GM12878 (cell line): Measurements from ENCODE around the gene RXFP1. TPM values are rescaled to one million over a fixed set of nuclear protein-coding genes. Genes with fewer than 3 reads are reported as not detected.

Experiments
- ATAC-seq: fragments of 200-7000 bp; cut with Tn5 transposase; 3 replicates; pipeline ENCODE4 v1.9.1; 2020; ENCODE audit warnings: mild to moderate bottlenecking, moderate library complexity
- BruUV-seq: library from RNA; stranded (reverse); fragments of 400-500 nt; replicated peaks from 2 replicates; lab custom pipeline; 2021; lab: Mats Ljungman, UMichigan
- CTCF ChIA-PET: fragments of 300-600 bp; sonication (Branson Sonifier 250); formaldehyde crosslinking; extraction: SDS; loops from one replicate; lab custom pipeline; 2021; ENCODE audit warnings: inconsistent platforms; lab: Yijun Ruan, JAX
- POLR2A ChIA-PET: fragments of 350-600 bp; formaldehyde crosslinking; extraction: SDS; loops from one replicate; lab custom pipeline; 2021; ENCODE audit warnings: inconsistent platforms; lab: Charles Lee
- RAD21 ChIA-PET: fragments of 300-600 bp; sonication (Branson Sonifier 250); formaldehyde crosslinking; loops from one replicate; lab custom pipeline; 2023; ENCODE audit warnings: antibody characterized with exemption; ENCODE audit not compliant: unreplicated experiment; lab: Charles Lee
- SMC1A ChIA-PET: fragments of 300-600 bp; sonication (Branson Sonifier 250); formaldehyde crosslinking; loops from one replicate; lab custom pipeline; 2023; ENCODE audit not compliant: unreplicated experiment, uncharacterized antibody; lab: Charles Lee
- DNase-seq: peaks from one replicate; pipeline ENCODE4 v3.0.0-alpha.2; 2011; ENCODE audit warnings: low read depth, low spot score
- FAIRE-seq: peaks from 3 replicates; lab custom pipeline; 2011; peaks lifted over from hg19 to GRCh38; lab: Jason Lieb, UNC
- H2AFZ ChIP-seq: 2 replicates; pipeline ENCODE4 v1.6.0; 2011; ENCODE audit warnings: low read depth, low read length, control low read depth; ENCODE audit not compliant: control insufficient read depth
- H3K27ac ChIP-seq: 2 replicates; pipeline ENCODE4 v1.5.1; 2011; ENCODE audit warnings: control low read depth; ENCODE audit not compliant: control insufficient read depth, insufficient read depth
- H3K27me3 ChIP-seq, 2 experiments: replicated peaks in 1 of 2; 2 replicates each; pipeline versions ENCODE4 v1.6.0 to v1.6.1; 2011; ENCODE audit warnings: low read length in 1 of 2; ENCODE audit not compliant: control insufficient read depth in 2 of 2, insufficient read depth in 2 of 2
- H3K36me3 ChIP-seq, 2 experiments: 2 replicates each; pipeline ENCODE4 v1.5.1; 2011; ENCODE audit warnings: low read length in 1 of 2; ENCODE audit not compliant: control insufficient read depth in 2 of 2, insufficient read depth in 2 of 2
- H3K4me1 ChIP-seq: 2 replicates; pipeline ENCODE4 v1.6.1; 2011; ENCODE audit warnings: mild to moderate bottlenecking, low read length, moderate library complexity, mixed read lengths; ENCODE audit not compliant: control insufficient read depth, insufficient read depth
- H3K4me2 ChIP-seq: 2 replicates; pipeline ENCODE4 v1.6.0; 2011; ENCODE audit warnings: control low read depth; ENCODE audit not compliant: control insufficient read depth, insufficient read depth
- H3K4me3 ChIP-seq: fragments of 200-600 bp; sonication (generic); 2 replicates; pipeline ENCODE4 v1.5.1; 2016
- H3K79me2 ChIP-seq: 2 replicates; pipeline ENCODE4 v1.6.0; 2011; ENCODE audit warnings: low read length; ENCODE audit not compliant: control insufficient read depth, insufficient read depth
- H3K9ac ChIP-seq: 2 replicates; pipeline ENCODE4 v1.8.0; 2011; ENCODE audit warnings: low read length, control low read depth, mixed read lengths; ENCODE audit not compliant: control insufficient read depth, insufficient read depth
- H3K9me3 ChIP-seq: replicated peaks from 3 replicates; pipeline ENCODE4 v1.5.1; 2011; ENCODE audit warnings: mild to moderate bottlenecking, low read length; ENCODE audit not compliant: control insufficient read depth, insufficient read depth
- H4K20me1 ChIP-seq: 2 replicates; pipeline ENCODE4 v1.6.0; 2011; ENCODE audit not compliant: control insufficient read depth, insufficient read depth
- BCL11A ChIP-seq: IDR thresholded peaks from 2 replicates; pipeline ENCODE4 v1.6.1; 2011; ENCODE audit warnings: low read depth, low read length
- CEBPB ChIP-seq, 2 experiments: fragments of 150-350 bp in 1 of 2; IDR thresholded peaks; 2 replicates each; pipeline ENCODE4 v1.6.1; 2012 to 2014; ENCODE audit warnings: low read depth in 2 of 2, low read length in 2 of 2, borderline replicate concordance in 1 of 2, inconsistent platforms in 1 of 2
- CTCF ChIP-seq, 3 experiments: IDR thresholded peaks in 2 of 3; conservative IDR thresholded peaks in 1 of 3; 2 replicates each; pipeline ENCODE4 v1.5.1; 2011; ENCODE audit warnings: low read depth in 3 of 3, low read length in 3 of 3, mild to moderate bottlenecking in 3 of 3, control low read depth in 2 of 3, moderate library complexity in 2 of 3, inconsistent platforms in 1 of 3, mixed read lengths in 1 of 3; ENCODE audit not compliant: control insufficient read depth in 2 of 3, insufficient read depth in 1 of 3; ENCODE audit errors: extremely low read depth in 1 of 3
- FOS ChIP-seq: IDR thresholded peaks from 3 replicates; pipeline ENCODE4 v1.6.1; 2011; ENCODE audit warnings: borderline replicate concordance; ENCODE audit not compliant: insufficient read length; ENCODE audit errors: extremely low read depth
- FOXK2 ChIP-seq: fragments of 450-650 bp; IDR thresholded peaks from 2 replicates; pipeline ENCODE4 v1.6.1; 2017; ENCODE audit warnings: mild to moderate bottlenecking, moderate library complexity
- MEF2A ChIP-seq: IDR thresholded peaks from 2 replicates; pipeline ENCODE4 v1.6.1; 2011; ENCODE audit warnings: low read depth, mild to moderate bottlenecking, low read length, moderate library complexity; ENCODE audit not compliant: insufficient read depth
- MXI1 ChIP-seq: fragments of 150-350 bp; IDR thresholded peaks from 2 replicates; pipeline ENCODE4 v1.6.1; 2011; ENCODE audit warnings: low read depth, mild to moderate bottlenecking, inconsistent platforms, low read length, improper control_type of control experiment
- NFIC ChIP-seq: IDR thresholded peaks from 2 replicates; pipeline ENCODE4 v1.6.1; 2012; ENCODE audit warnings: low read depth, mild to moderate bottlenecking, inconsistent platforms, low read length, moderate library complexity
- NFYA ChIP-seq: IDR thresholded peaks from 2 replicates; pipeline ENCODE4 v1.6.1; 2011; ENCODE audit warnings: low read depth, mild to moderate bottlenecking, low read length, improper control_type of control experiment, borderline replicate concordance
- NR2F1 ChIP-seq: fragments of 450-650 bp; conservative IDR thresholded peaks from 2 replicates; pipeline ENCODE4 v1.6.1; 2017; ENCODE audit warnings: mild to moderate bottlenecking
- RUNX3 ChIP-seq: IDR thresholded peaks from 2 replicates; pipeline ENCODE4 v1.6.1; 2012; ENCODE audit warnings: low read length, inconsistent platforms
- SIN3A ChIP-seq: IDR thresholded peaks from 2 replicates; pipeline ENCODE4 v1.6.1; 2012; ENCODE audit warnings: low read depth, low read length, improper control_type of control experiment
- SKIL ChIP-seq: fragments of 450-650 bp; IDR thresholded peaks from 2 replicates; pipeline ENCODE4 v1.6.1; 2017; ENCODE audit warnings: mild to moderate bottlenecking, low read depth, inconsistent platforms; ENCODE audit not compliant: poor library complexity, severe bottlenecking
- SREBF2 ChIP-seq: IDR thresholded peaks from 2 replicates; pipeline ENCODE4 v1.6.1; 2012; ENCODE audit warnings: mild to moderate bottlenecking, low read length
- TCF3 ChIP-seq: IDR thresholded peaks from 2 replicates; pipeline ENCODE4 v1.6.1; 2012; ENCODE audit warnings: low read depth, mild to moderate bottlenecking, low read length, borderline replicate concordance; ENCODE audit not compliant: insufficient read depth
- TCF7 ChIP-seq: IDR thresholded peaks from 2 replicates; pipeline ENCODE4 v1.6.1; 2014; ENCODE audit warnings: antibody characterized with exemption, borderline replicate concordance
- YBX1 ChIP-seq: fragments of 450-650 bp; IDR thresholded peaks from 2 replicates; pipeline ENCODE4 v1.6.1; 2016; ENCODE audit warnings: antibody characterized with exemption
- ZNF217 ChIP-seq: fragments of 450-650 bp; IDR thresholded peaks from 2 replicates; pipeline ENCODE4 v1.6.1; 2017; ENCODE audit warnings: antibody characterized with exemption, mild to moderate bottlenecking
- ZNF274 ChIP-seq: IDR thresholded peaks from one replicate; pipeline ENCODE4 v1.8.0; 2011; ENCODE audit not compliant: insufficient read length, insufficient read depth
- WGBS: methylation state at CpG from one replicate; pipeline ENCODE4 v1.1.6; 2016; ENCODE audit warnings: low lambda C conversion rate; ENCODE audit not compliant: insufficient replicate concordance, insufficient coverage; ENCODE audit errors: missing lambda C conversion rate; 5-methylcytosine and 5-hydroxymethylcytosine counted together
- in situ Hi-C: fragments of 300-500 bp; cut with MboI; formaldehyde crosslinking; loops from 9 replicates; pipeline ENCODE4 v1.14.3; 2018; ENCODE audit warnings: mixed read lengths
- intact Hi-C: fragments of 100-400 bp; cut with micrococcal nuclease; formaldehyde crosslinking; loops from one replicate; pipeline ENCODE4 v1.14.2; 2022; ENCODE audit not compliant: unreplicated experiment
- polyA plus RNA-seq, 11 experiments: library from polyadenylated mRNA; depleted of rRNA in 4 of 11; unstranded in 6 of 11; stranded (reverse) in 5 of 11; fragments of >200 nt; fragmentation: Nextera tagmentation in 4 of 11; fragmentation: Illumina TruSeq in 1 of 11; extraction: Ambion mirVana in 4 of 11; extraction: Trizol in 1 of 11; gene quantifications; 1 replicate in 1 of 11; 2 replicates in 10 of 11; pipeline versions ENCODE4 v1.2.1 to v1.2.3, GENCODE V29; 2011 to 2016; ENCODE audit warnings: inconsistent platforms in 2 of 11, missing spikeins in 2 of 11, low read depth in 1 of 11
- total RNA-seq, 4 experiments: library from RNA; depleted of rRNA in 3 of 4; stranded (reverse); fragments of >200 nt in 3 of 4; fragmentation: Illumina TruSeq in 1 of 4; extraction: Trizol in 1 of 4; gene quantifications; 2 replicates each; pipeline versions ENCODE4 v1.2.1 to v1.2.3, GENCODE V29; 2013 to 2021
- TF ChIP-seq, protein P1 (sequence below): IDR thresholded peaks from 2 replicates; pipeline ENCODE4 v1.6.1; 2012; ENCODE audit warnings: low read depth, low read length, improper control_type of control experiment

The RXFP1 gene
- total and polyA plus RNA-seq, 10 of the 15 experiments (the other 5 are each of a cell fraction or from before 2014, with no cell fraction given) = 0.12 TPM; not detected in 9

GRCh38 chr4:158523990-158524535 is 2.4 kb downstream of the RXFP1 start (continued):
- TF ChIP-seq TCF3 = no peak
- TF ChIP-seq ZNF274 = no peak
- TF ChIP-seq SKIL = no peak
- TF ChIP-seq BCL11A = no peak
- TF ChIP-seq MXI1 = no peak

- intact Hi-C loops (no loop called here), in situ Hi-C loops (no loop called here)
- Histone ChIP-seq H3K27me3 (no peaks in the 10 kb centered on the region), H3K79me2 (no peaks in the 10 kb centered on the region), H3K36me3 (no peaks in the 10 kb centered on the region), H2AFZ (no peak overlapping the region), H3K4me3 (no peak overlapping the region), H3K4me2 (no peak overlapping the region), H4K20me1 (no peaks in the 10 kb centered on the region), H3K27ac (no peak overlapping the region), H3K4me1 (no peaks in the 10 kb centered on the region), H3K9me3 (no peaks in the 10 kb centered on the region), H3K9ac (no peak overlapping the region)
- POLR2A ChIA-PET = no interaction called here
- no peak for DNase-seq
- CTCF ChIA-PET = no interaction called here
- SMC1A ChIA-PET = interaction anchor here (0.6 kb wide), 1 partner anchor 267 kb away, joined by 4 read pairs; no protein-coding TSS in a partner anchor
- WGBS = 50% methylated on average over 1 of the region's 1 CpG
- FAIRE-seq = no peak
- ATAC-seq = no peak
- RAD21 ChIA-PET = interaction anchor here (0.6 kb wide), 1 partner anchor 90 kb away, joined by 3 read pairs; no protein-coding TSS in a partner anchor
- no TSS peak for BruUV-seq
- TF ChIP-seq SREBF2 = no peak
- TF ChIP-seq, protein P1, sequence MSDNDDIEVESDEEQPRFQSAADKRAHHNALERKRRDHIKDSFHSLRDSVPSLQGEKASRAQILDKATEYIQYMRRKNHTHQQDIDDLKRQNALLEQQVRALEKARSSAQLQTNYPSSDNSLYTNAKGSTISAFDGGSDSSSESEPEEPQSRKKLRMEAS = no peak
- TF ChIP-seq YBX1 = no peak
- TF ChIP-seq NFYA = no peak
- no peak for TF ChIP-seq SIN3A
- TF ChIP-seq CTCF (IDR thresholded peaks at IDR 0.05 in 2 of 3, conservative IDR thresholded peaks at IDR 0.05 in 1 of 3; ENCODE audit: control insufficient read depth in 2 of 3, extremely low read depth in 1 of 3, insufficient read depth in 1 of 3, low read depth in 3 of 3, low read length in 3 of 3) = no peak
- TF ChIP-seq RUNX3 = no peak
- TF ChIP-seq MXI1 = no peak
- TF ChIP-seq NFIC = no peak
- TF ChIP-seq FOS = no peak
- TF ChIP-seq CEBPB (IDR thresholded peaks at IDR 0.05; ENCODE audit: borderline replicate concordance in 1 of 2, low read depth in 2 of 2, low read length in 2 of 2) = no peak
- TF ChIP-seq FOXK2 = no peak
- no peak for TF ChIP-seq ZNF217
- no peak for TF ChIP-seq MEF2A
- TF ChIP-seq TCF7 = no peak
- no peak for TF ChIP-seq NR2F1
Measured at GRCh38 chr4:158527516-158527915, 5.8 kb downstream of the RXFP1 start.
